Activated CD4-positive, alpha-beta T cell treated with anti-CD3 and anti-CD28 coated beads, Interleukin-2, amount 10 ng/mL, durations not matched to agents 24 days and 14 days (primary cell): ENCODE results near the gene REC8. TPM values are rescaled to one million over a fixed set of nuclear protein-coding genes. Genes with fewer than 3 reads are reported as not detected.
"Not testable (repeated sequence)": the region's sequence is repeated elsewhere in the genome, so short reads cannot be mapped to it uniquely, and the experiment has no call there.

Source experiments
- DNase-seq: peaks from one replicate; pipeline ENCODE4 v3.0.0; 2022
- H3K27ac Mint-ChIP-seq: one replicate; pipeline ENCODE4 v1.8.0; 2022; ENCODE audit warnings: mild to moderate bottlenecking, mixed read lengths
- H3K27me3 Mint-ChIP-seq: one replicate; pipeline ENCODE4 v1.8.0; 2022; ENCODE audit warnings: mixed read lengths
- H3K36me3 Mint-ChIP-seq: one replicate; pipeline ENCODE4 v1.8.0; 2022; ENCODE audit warnings: low read depth, mild to moderate bottlenecking, mixed read lengths
- H3K4me1 Mint-ChIP-seq: one replicate; pipeline ENCODE4 v1.8.0; 2021; ENCODE audit warnings: mixed read lengths
- H3K4me3 Mint-ChIP-seq: one replicate; pipeline ENCODE4 v1.8.0; 2022; ENCODE audit warnings: mild to moderate bottlenecking, moderate library complexity, mixed read lengths
- H3K9me3 Mint-ChIP-seq: one replicate; pipeline ENCODE4 v1.8.0; 2021; ENCODE audit warnings: mixed read lengths
- intact Hi-C: fragments of 100-400 bp; cut with micrococcal nuclease; formaldehyde crosslinking; loops from one replicate; pipeline ENCODE4 v1.15.1; 2023
- total RNA-seq: library from RNA; stranded (reverse); gene quantifications from 2 replicates; pipeline ENCODE4 v1.2.3, GENCODE V29; 2022

REC8 gene
- total RNA-seq, 1 donor from 2014 or later, result 33.8 TPM

DNA sequence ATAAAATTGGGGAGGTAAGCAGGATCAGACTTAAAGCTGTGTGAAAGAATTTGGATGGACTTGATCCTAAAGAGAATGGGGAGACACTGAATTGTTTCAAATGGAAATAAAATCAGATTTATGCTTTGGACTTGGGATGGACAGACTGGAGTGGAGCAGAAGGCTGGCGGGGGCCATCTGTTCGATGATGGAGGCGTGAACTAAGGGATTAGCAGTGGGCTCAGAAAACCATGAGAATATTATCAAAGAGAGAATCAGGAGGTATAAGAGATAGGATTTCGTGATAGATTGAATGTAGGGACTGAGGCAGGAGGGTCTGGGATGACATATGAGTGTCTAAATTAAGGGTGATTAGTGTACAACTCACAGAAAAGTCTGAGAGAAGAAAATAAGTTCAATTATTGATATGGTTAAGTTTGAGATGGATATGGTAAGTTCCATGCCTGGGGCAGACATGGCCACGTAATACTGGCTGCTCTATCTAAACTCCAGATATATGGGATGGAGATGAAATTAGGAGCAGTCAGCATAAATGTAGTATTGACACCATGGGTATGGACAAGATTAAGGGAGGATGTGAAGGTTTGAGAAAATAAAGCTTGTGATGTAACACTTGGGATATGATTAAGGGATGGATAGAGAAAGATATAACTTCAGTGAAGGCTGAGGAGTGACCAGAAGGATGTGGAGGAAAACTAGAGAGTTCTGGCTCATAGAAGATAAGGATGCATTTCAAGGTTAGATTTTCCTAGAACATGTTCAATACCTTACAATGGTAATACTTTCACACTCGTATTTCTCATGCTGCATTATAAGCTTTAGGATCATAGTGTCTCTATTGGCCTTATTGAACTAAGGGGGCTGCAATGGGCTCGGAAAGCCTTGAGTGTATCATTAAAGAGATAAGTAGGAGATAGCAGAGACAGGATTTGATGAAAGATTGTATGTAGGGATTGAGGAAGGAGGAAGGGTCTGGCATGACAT lies 32.6 kb downstream of the REC8 start:
- H3K4me1 Mint-ChIP-seq, result peaks cover 21% of the 10 kb centered on the region
- H3K9me3 Mint-ChIP-seq, result peaks cover 11% of the 10 kb centered on the region
- H3K27me3 Mint-ChIP-seq, result no peaks in the 10 kb centered on the region
- intact Hi-C loops, result no loop called here
- DNase-seq, result no peak
- peaks cover 77% of the 10 kb centered on the region for H3K36me3 Mint-ChIP-seq
- H3K27ac Mint-ChIP-seq, result no peak overlapping the region
- H3K4me3 Mint-ChIP-seq, result no peak overlapping the region

GRCh38 chr14:24206260-24207103 lies 34.6 kb downstream of the REC8 start:
- Mint-ChIP-seq H3K27me3 (no peaks in the 10 kb centered on the region), H3K36me3 (peaks cover 81% of the 10 kb centered on the region), H3K4me1 (peaks cover 25% of the 10 kb centered on the region), H3K4me3 (no peak overlapping the region), H3K27ac (no peak overlapping the region), H3K9me3 (peaks cover 9% of the 10 kb centered on the region)
- DNase-seq, result no peak
- intact Hi-C loops, result no loop called here

DNA sequence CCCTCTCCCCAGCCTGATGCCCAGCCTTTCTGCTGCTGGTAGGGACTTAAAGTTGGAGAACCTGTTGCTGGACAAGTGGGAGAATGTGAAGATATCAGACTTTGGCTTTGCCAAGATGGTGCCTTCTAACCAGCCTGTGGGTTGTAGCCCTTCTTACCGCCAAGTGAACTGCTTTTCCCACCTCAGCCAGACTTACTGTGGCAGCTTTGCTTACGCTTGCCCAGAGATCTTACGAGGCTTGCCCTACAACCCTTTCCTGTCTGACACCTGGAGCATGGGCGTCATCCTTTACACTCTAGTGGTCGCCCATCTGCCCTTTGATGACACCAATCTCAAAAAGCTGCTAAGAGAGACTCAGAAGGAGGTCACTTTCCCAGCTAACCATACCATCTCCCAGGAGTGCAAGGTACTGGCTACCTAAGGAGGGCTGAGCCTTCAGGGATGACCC lies 35.2 kb downstream of the REC8 start:
- Mint-ChIP-seq H3K4me1 (peaks cover 29% of the 10 kb centered on the region), H3K27ac (no peak overlapping the region), H3K4me3 (no peak overlapping the region), H3K9me3 (peaks cover 6% of the 10 kb centered on the region), H3K27me3 (no peaks in the 10 kb centered on the region), H3K36me3 (peaks cover 78% of the 10 kb centered on the region)
- intact Hi-C loops, result no loop called here
- no peak for DNase-seq

- H3K36me3 Mint-ChIP-seq, result peaks cover 73% of the 10 kb centered on the region
- no peak overlapping the region for H3K4me3 Mint-ChIP-seq
- peaks cover 5% of the 10 kb centered on the region for H3K9me3 Mint-ChIP-seq
- no peak for DNase-seq
- H3K27me3 Mint-ChIP-seq, result no peaks in the 10 kb centered on the region
- peaks cover 32% of the 10 kb centered on the region for H3K4me1 Mint-ChIP-seq
- no peak overlapping the region for H3K27ac Mint-ChIP-seq
- intact Hi-C loops, result no loop called here
Observed at GRCh38 chr14:24207625-24208024, 35.7 kb downstream of the REC8 start.

DNA sequence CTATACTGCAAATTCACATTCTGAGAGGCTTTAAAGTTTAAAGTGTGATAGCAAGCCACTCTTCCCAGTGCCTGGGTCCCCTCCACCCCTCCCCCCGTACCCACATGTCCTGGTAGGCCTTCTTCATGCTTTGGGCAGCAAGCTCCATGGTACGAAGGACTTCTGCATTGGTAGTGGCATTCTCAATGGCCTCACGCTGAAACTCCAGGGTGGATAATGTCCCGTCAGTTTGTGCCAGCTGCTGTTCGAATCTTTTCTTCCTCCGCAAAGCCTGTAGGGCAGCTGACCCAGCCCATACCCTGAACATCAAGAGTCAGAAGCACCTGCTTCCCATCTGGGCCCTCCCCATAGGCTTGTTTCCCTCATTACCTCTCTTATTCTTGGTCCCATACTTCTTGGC lies 39.4 kb downstream of the REC8 start:
- Mint-ChIP-seq H3K9me3 (no peaks in the 10 kb centered on the region), H3K4me3 (peak overlapping the region; percentile 93), H3K27ac (peak overlapping the region; percentile 96), H3K27me3 (peaks cover 2% of the 10 kb centered on the region), H3K4me1 (peaks cover 51% of the 10 kb centered on the region), H3K36me3 (peaks cover 61% of the 10 kb centered on the region)
- no peak for DNase-seq
- intact Hi-C loops, result no loop called here

DNA sequence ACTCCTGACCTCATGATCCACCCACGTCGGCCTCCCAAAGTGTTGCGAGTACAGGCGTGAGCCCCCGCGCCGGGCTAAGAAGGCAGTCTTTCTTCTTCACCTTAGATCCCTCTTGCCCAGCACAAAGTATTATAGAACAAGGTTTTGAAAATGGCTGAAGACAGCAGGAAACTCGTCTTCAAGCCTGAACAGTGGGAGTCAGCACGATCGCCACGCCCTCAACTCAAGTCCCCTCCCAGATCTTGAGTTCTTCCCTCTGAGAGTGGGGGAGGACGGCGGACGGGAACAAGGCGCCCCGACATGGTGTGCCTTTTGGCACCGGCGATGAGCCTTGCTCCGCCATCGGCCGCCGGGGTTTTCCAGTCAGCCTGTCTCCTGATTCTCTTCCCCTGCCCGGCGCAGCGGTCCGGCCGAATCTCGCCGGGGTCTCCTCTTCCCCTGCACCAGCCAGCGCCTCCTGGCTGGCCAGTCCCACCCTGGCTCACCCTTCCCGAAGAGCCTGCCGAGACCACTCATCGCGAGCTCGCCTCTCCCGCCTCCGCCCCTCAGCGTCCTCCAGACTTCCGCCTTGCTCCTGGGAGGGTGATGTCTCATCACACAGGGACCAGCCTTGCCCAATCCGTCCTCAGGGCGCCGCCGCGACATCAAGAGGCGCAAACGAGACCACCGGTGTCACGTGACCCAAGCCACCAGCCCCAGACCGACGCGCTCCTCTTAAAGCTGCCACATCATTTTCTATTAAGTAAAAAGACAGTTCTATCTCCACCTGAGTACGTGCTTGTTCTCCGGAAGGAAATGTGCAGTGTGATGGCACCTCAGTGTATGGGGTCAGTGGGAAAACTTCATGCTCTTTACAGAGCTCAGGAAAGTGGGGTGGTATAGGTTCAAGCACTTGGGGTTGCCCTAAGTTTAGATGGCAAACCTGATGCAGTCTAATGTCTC lies 41.3 kb downstream of the REC8 start, which contains the start of gene CHMP4A:
CHMP4A (minus strand) TSS at position 565 of the 942 bp plus-strand sequence; CDS start at position 516, 49 bp downstream.
- peaks cover 2% of the 10 kb centered on the region for H3K27me3 Mint-ChIP-seq

DNA sequence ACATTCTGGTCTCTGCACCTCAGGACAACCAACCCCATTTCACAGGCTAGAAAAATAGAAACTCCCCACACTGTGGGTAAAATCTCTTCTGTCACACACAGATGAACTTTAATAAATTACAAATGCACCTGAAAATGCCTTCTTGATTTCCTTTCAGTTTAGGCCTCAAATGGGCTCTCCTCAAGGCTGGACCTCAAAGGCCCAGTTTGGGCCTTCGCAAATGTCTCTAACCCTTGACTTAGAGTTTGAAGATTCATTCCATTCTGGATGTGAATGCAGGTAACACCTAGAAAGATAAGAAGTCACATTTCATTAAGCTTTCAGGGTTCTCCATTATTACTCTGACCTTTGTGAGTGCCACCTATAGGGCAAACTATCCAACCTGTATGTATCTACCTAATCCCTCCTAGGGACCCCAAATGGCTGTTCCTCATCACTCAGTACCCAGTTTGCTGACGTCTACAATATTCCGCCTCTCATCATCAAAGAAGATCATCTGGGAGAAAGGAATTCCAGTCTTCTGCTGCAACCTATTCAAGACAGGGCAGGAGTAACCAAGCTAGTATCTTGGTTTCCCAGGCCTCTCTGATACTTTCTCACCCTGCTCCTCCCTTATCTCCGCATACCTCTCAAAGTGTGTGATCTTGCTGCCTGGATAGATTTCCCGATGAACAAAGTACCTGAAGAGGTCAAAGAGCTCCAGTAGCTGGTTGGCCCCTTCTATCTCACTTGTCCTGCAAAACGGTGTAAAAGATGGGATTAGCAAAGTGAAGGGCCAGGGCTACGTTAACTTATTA lies 42.2 kb downstream of the REC8 start:
- Mint-ChIP-seq H3K27ac (peak overlapping the region; percentile 96), H3K36me3 (peaks cover 50% of the 10 kb centered on the region), H3K9me3 (no peaks in the 10 kb centered on the region), H3K4me1 (peaks cover 47% of the 10 kb centered on the region), H3K27me3 (peaks cover 2% of the 10 kb centered on the region), H3K4me3 (peak overlapping the region; percentile 93)
- no peak for DNase-seq
- intact Hi-C loops, result loop anchor here (1.0 kb wide), 9 partner anchors 18 to 100 kb away; partner anchors contain the start of genes DCAF11, DHRS1, EMC9 and GMPR2

More for the DNA sequence above, 41.3 kb downstream of the REC8 start, which contains the start of gene CHMP4A:
- DNase-seq, result peak; percentile 99
- peak within 1 kb of the TSS; percentile 96 for H3K27ac Mint-ChIP-seq
- H3K4me3 Mint-ChIP-seq, result peak within 1 kb of the TSS; percentile 93
- H3K4me1 Mint-ChIP-seq, result peaks cover 49% of the 10 kb centered on the region
- intact Hi-C loops, result loop anchor here (1.0 kb wide), 9 partner anchors 18 to 99 kb away; partner anchors contain the start of genes DCAF11, DHRS1, EMC9 and GMPR2
- no peaks in the 10 kb centered on the region for H3K9me3 Mint-ChIP-seq
- peaks cover 53% of the 10 kb centered on the region for H3K36me3 Mint-ChIP-seq

DNA sequence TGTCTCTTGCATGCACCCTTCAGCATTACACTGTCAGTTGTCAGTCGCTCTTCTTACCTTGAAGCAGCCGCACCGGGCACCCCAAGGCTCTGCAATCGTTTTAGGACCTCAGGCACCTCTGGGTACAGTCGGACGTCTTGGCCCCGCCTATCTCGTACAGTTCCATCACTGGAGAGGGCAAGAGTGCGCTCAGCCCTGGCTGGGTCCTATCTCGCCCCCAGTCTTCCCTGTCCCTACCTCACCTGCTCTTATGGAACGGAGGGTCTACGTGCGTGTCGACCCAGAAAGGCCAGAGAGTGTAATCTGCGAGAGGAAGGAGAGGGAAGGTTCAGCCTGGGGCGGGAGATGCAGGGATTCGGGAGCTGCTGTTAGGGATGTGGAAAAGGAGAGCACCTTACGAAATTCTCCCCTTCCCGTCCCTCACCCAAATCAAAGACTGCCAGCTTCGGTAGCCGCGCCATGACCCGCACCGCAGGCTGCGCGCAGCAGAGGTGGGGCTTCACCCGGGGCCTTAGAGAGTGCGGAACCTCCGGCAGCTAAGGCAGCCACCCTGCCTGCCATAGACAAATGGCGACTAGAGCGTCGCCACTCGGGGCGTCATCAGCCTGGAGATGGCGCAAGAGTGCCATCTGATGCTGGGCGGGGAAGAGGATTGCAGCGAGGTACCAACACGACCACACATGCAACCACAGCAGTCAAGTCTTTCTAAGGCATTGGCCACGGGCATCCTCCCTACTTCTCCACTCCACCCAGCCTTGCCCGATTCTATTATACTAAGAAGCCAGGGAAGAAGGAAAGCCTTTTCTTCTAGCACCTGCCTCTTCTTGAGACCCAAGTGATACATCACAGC lies 43.8 kb downstream of the REC8 start, which contains the start of gene MDP1:
MDP1 (minus strand) TSS at position 572 of the 850 bp plus-strand sequence; CDS start at position 461, 111 bp downstream.
- intact Hi-C loops, result loop anchor here (2.0 kb wide), 1 partner anchor 81 kb away; no protein-coding TSS in a partner anchor
- H3K4me1 Mint-ChIP-seq, result peaks cover 43% of the 10 kb centered on the region
- H3K9me3 Mint-ChIP-seq, result no peaks in the 10 kb centered on the region
- peak within 1 kb of the TSS; percentile 93 for H3K4me3 Mint-ChIP-seq
- peaks cover 2% of the 10 kb centered on the region for H3K27me3 Mint-ChIP-seq
- H3K36me3 Mint-ChIP-seq, result peaks cover 38% of the 10 kb centered on the region
- H3K27ac Mint-ChIP-seq, result peak within 1 kb of the TSS; percentile 96
- DNase-seq, result peak; percentile 96

DNA sequence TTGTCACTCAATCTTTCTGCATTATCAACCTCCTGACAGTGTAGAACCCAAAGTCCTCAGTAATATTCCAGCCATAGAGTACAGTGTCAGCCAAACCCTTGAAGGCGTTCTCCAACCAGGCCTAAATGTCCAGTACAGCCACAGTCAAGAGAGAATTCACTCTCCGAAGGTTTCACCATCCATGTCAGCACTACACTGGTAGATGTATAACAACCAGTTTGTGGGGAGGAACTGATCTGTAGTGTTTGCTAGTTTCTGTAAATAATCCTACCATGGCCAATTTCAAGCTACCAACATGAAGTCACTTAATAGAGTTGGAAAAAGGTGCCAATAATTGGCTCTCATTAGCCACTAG lies 44.4 kb downstream of the REC8 start:
- DNase-seq, result no peak
- Mint-ChIP-seq H3K4me3 (peak overlapping the region; percentile 93), H3K9me3 (no peaks in the 10 kb centered on the region), H3K27me3 (peaks cover 2% of the 10 kb centered on the region), H3K27ac (peak overlapping the region; percentile 96), H3K4me1 (peaks cover 43% of the 10 kb centered on the region), H3K36me3 (peaks cover 33% of the 10 kb centered on the region)
- intact Hi-C loops, result loop anchor here (2.0 kb wide), 1 partner anchor 80 kb away; no protein-coding TSS in a partner anchor

DNA sequence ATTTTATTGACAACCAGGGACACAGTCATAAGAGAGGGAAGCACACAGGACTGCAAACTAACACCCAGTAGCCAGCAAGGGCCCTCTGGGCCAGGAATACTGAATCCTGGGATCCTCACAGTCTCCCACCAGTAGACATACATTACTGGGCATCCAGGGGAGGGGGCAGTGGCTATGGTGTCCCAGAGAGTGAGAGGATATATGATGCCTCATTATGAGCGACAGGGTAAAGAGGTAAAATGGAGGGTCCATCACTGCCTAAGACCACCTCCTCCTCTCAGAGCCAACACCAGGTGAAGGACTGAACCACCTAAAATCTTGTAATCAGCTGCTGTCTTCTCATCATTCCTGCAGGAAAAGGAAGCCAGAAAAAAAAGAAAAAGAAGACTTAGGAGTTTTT lies 45.0 kb downstream of the REC8 start:
- H3K9me3 Mint-ChIP-seq, H3K27me3 Mint-ChIP-seq, DNase-seq, H3K4me3 Mint-ChIP-seq: not testable (repeated sequence)
- peak overlapping the region; percentile 96 for H3K27ac Mint-ChIP-seq
- peaks cover 28% of the 10 kb centered on the region for H3K36me3 Mint-ChIP-seq
- intact Hi-C loops, result loop anchor here (2.0 kb wide), 1 partner anchor 80 kb away; no protein-coding TSS in a partner anchor
- H3K4me1 Mint-ChIP-seq, result peaks cover 37% of the 10 kb centered on the region

DNA sequence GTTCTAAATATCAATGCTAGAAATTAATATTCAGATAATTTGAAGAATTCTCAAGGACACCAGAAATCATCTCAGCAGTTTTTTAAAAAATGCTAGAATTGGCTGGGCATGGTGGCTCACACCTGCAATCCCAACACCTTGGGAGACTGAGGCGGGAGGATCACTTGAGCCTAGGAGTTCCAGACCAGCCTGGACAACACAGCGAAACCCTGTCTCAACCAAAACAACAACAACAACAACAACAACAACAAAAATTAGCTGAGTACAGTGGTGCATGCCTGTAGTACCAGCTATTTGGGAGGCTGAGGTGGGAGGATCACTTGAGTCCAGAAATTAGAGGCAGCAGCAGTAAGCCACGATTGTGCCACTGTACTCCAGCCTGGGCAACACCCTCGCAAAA lies 47.2 kb downstream of the REC8 start:
- peaks cover 19% of the 10 kb centered on the region for H3K36me3 Mint-ChIP-seq
- H3K4me3 Mint-ChIP-seq, result no peak overlapping the region
- H3K27ac Mint-ChIP-seq, result no peak overlapping the region
- no peaks in the 10 kb centered on the region for H3K9me3 Mint-ChIP-seq
- intact Hi-C loops, result no loop called here
- peaks cover 21% of the 10 kb centered on the region for H3K4me1 Mint-ChIP-seq
- DNase-seq, result no peak
- no peaks in the 10 kb centered on the region for H3K27me3 Mint-ChIP-seq
